H7 (cell line): Measurements from ENCODE around the gene GTF2A2. TPM values are rescaled to one million over a fixed set of nuclear protein-coding genes. Genes with fewer than 3 reads are reported as not detected.
A peak's percentile ranks its signal among the peaks of the same experiment; 100 is the strongest.
"Not testable (repeated sequence)": the region's sequence is repeated elsewhere in the genome, so short reads cannot be mapped to it uniquely, and the experiment has no call there.

Experiments used
- DNase-seq: peaks from one replicate; pipeline ENCODE4 v3.0.0; 2012
- H3K27me3 ChIP-seq: 2 replicates; pipeline ENCODE4 v1.6.0; 2011; ENCODE audit warnings: mild to moderate bottlenecking, low read length; ENCODE audit not compliant: control insufficient read depth, insufficient read depth
- H3K36me3 ChIP-seq: replicated peaks from 2 replicates; pipeline ENCODE4 v1.5.1; 2011; ENCODE audit warnings: low read length; ENCODE audit not compliant: control insufficient read depth, insufficient read depth
- H3K4me3 ChIP-seq: 2 replicates; pipeline ENCODE4 v1.5.1; 2011; ENCODE audit warnings: low read depth, mild to moderate bottlenecking, control low read depth, low read length, moderate library complexity; ENCODE audit not compliant: insufficient read depth
- total RNA-seq: library from RNA; depleted of rRNA; stranded (reverse); fragments of >200 nt; shearing (Covaris generic); gene quantifications from 2 replicates; pipeline ENCODE4 v1.2.3, GENCODE V29; 2014; rRNA removed

The GTF2A2 gene
- total RNA-seq = 36.4 and 63.4 TPM in 2 replicates

- H3K4me3 ChIP-seq = peak within 1 kb of the TSS; percentile 79
- no peaks in the 10 kb centered on the region for H3K27me3 ChIP-seq
- H3K36me3 ChIP-seq = no peaks in the 10 kb centered on the region
- DNase-seq = peak; percentile 96
Measured at GRCh38 chr15:59656897-59657634, at the start of gene GTF2A2. GTF2A2 (minus strand) TSS chr15:59657515; CDS start chr15:59652277, 5,238 bp downstream.

GRCh38 chr15:59703979-59704796 lies 46.9 kb upstream of the GTF2A2 start:
- no peak for DNase-seq
- no peak overlapping the region for H3K4me3 ChIP-seq
- no peaks in the 10 kb centered on the region for H3K27me3 ChIP-seq
- no peaks in the 10 kb centered on the region for H3K36me3 ChIP-seq

- Histone ChIP-seq H3K4me3 (no peak overlapping the region), H3K36me3 (no peaks in the 10 kb centered on the region), H3K27me3 (no peaks in the 10 kb centered on the region)
- no peak for DNase-seq
Measured at GRCh38 chr15:59702351-59702750, 45.0 kb upstream of the GTF2A2 start.

GRCh38 chr15:59701880-59702279 lies 44.6 kb upstream of the GTF2A2 start:
- no peak for DNase-seq
- Histone ChIP-seq H3K36me3 (no peaks in the 10 kb centered on the region), H3K4me3 (no peak overlapping the region), H3K27me3 (no peaks in the 10 kb centered on the region)

GRCh38 chr15:59699810-59700431 lies 42.6 kb upstream of the GTF2A2 start:
- no peak for DNase-seq
- H3K4me3 ChIP-seq = no peak overlapping the region

GRCh38 chr15:59698065-59698464 lies 40.8 kb upstream of the GTF2A2 start:
- DNase-seq, H3K4me3 ChIP-seq, H3K27me3 ChIP-seq, H3K36me3 ChIP-seq: not testable (repeated sequence)

More at GRCh38 chr15:59699810-59700431, 42.6 kb upstream of the GTF2A2 start:
- Histone ChIP-seq H3K36me3 (no peaks in the 10 kb centered on the region), H3K27me3 (no peaks in the 10 kb centered on the region)

- no peak for DNase-seq
- no peaks in the 10 kb centered on the region for H3K27me3 ChIP-seq
- H3K36me3 ChIP-seq = no peaks in the 10 kb centered on the region
- H3K4me3 ChIP-seq = no peak overlapping the region
Measured at GRCh38 chr15:59696332-59696731, 39.0 kb upstream of the GTF2A2 start.

- DNase-seq = no peak
- no peak overlapping the region for H3K4me3 ChIP-seq
- H3K36me3 ChIP-seq = no peaks in the 10 kb centered on the region
- peaks cover 7% of the 10 kb centered on the region; the same call in 1 of the 2 replicates for H3K27me3 ChIP-seq
Measured at GRCh38 chr15:59694779-59695178, 37.5 kb upstream of the GTF2A2 start.

GRCh38 chr15:59691194-59691805 lies 34.0 kb upstream of the GTF2A2 start:
- peaks cover 7% of the 10 kb centered on the region; the same call in 1 of the 2 replicates for H3K27me3 ChIP-seq
- H3K36me3 ChIP-seq = no peaks in the 10 kb centered on the region
- H3K4me3 ChIP-seq = no peak overlapping the region
- DNase-seq = no peak

GRCh38 chr15:59689626-59690236 lies 32.4 kb upstream of the GTF2A2 start:
- peak overlapping the region; percentile 99 for H3K4me3 ChIP-seq
- no peak for DNase-seq
- H3K27me3 ChIP-seq = peaks cover 7% of the 10 kb centered on the region; the same call in 1 of the 2 replicates
- no peaks in the 10 kb centered on the region for H3K36me3 ChIP-seq

- Histone ChIP-seq H3K4me3 (peak within 1 kb of the TSS; percentile 99), H3K27me3 (peaks cover 7% of the 10 kb centered on the region; the same call in 1 of the 2 replicates), H3K36me3 (no peaks in the 10 kb centered on the region)
- peak; percentile 97 for DNase-seq
Measured at GRCh38 chr15:59688782-59689625, 31.7 kb upstream of the GTF2A2 start, which contains the start of gene BNIP2. BNIP2 (minus strand) TSS chr15:59689320; CDS start chr15:59682457, 6,863 bp downstream.

GRCh38 chr15:59688423-59688781 lies 31.1 kb upstream of the GTF2A2 start:
- Histone ChIP-seq H3K4me3 (peak overlapping the region; percentile 99), H3K36me3 (no peaks in the 10 kb centered on the region), H3K27me3 (peaks cover 7% of the 10 kb centered on the region; the same call in 1 of the 2 replicates)
- DNase-seq = no peak

- Histone ChIP-seq H3K4me3 (peak overlapping the region; percentile 99), H3K36me3 (no peaks in the 10 kb centered on the region), H3K27me3 (peaks cover 7% of the 10 kb centered on the region; the same call in 1 of the 2 replicates)
- DNase-seq = no peak
Measured at GRCh38 chr15:59687836-59688235, 30.5 kb upstream of the GTF2A2 start.
